ENCODE measurements around the gene BMPER. TPM values are rescaled to one million over a fixed set of nuclear protein-coding genes. Genes with fewer than 3 reads are reported as not detected.

The BMPER gene
- total RNA-seq, 4 donors from 2014 or later: 1.0 to 22.5 (median 12.0) TPM

DNA sequence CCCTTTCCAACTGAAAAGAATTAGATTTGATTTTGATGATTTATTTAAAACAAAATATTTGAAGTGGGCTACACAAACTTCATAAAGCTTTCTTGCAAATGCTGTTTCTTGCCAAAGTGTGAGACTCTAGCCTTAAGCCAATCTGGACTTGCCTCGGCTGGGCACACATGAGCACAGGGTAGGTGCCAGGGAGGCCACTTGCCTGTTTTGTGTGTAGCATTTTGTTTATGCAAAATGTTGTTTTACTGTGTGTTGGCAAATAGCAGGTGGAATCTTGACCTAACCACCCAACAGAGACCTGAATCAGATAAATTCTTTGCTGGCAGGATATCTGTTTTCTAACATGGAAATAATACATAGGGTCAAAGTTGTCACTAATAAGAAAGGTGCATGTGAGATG, 161.1 kb downstream of the BMPER start:
- Histone ChIP-seq H3K9me3 (peaks cover 0 to 7% (median 0%) of the 10 kb centered on the region in 3 donors), H3K36me3 (no peaks in the 10 kb centered on the region), H3K4me1 (peaks cover 0 to 50% (median 2%) of the 10 kb centered on the region in 3 donors), H3K4me3 (no peak overlapping the region), H3K27ac (peak overlapping the region in 1 of 4 donors; percentile 33), H3K27me3 (no peaks in the 10 kb centered on the region)
- WGBS, 2 donors (ENCODE audit: low coverage in 1 of 2): 50 to 60% methylated on average over 1 of the region's 1 CpG
- TF ChIP-seq EP300 (IDR thresholded peaks at IDR 0.05): no peak
- no peak for TF ChIP-seq POLR2A (IDR thresholded peaks at IDR 0.05)
- TF ChIP-seq, protein P1, sequence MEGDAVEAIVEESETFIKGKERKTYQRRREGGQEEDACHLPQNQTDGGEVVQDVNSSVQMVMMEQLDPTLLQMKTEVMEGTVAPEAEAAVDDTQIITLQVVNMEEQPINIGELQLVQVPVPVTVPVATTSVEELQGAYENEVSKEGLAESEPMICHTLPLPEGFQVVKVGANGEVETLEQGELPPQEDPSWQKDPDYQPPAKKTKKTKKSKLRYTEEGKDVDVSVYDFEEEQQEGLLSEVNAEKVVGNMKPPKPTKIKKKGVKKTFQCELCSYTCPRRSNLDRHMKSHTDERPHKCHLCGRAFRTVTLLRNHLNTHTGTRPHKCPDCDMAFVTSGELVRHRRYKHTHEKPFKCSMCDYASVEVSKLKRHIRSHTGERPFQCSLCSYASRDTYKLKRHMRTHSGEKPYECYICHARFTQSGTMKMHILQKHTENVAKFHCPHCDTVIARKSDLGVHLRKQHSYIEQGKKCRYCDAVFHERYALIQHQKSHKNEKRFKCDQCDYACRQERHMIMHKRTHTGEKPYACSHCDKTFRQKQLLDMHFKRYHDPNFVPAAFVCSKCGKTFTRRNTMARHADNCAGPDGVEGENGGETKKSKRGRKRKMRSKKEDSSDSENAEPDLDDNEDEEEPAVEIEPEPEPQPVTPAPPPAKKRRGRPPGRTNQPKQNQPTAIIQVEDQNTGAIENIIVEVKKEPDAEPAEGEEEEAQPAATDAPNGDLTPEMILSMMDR (IDR thresholded peaks at IDR 0.05): no peak
- no peak for TF ChIP-seq POLR2AphosphoS5 (IDR thresholded peaks at IDR 0.05)
- ATAC-seq: no peak

GRCh38 chr7:34067005-34067778, 161.9 kb downstream of the BMPER start:
- Histone ChIP-seq H3K27me3 (no peaks in the 10 kb centered on the region), H3K27ac (peak overlapping the region in 1 of 4 donors; percentile 33), H3K9me3 (peaks cover 0 to 7% (median 0%) of the 10 kb centered on the region in 3 donors), H3K36me3 (no peaks in the 10 kb centered on the region), H3K4me3 (no peak overlapping the region), H3K4me1 (peaks cover 0 to 50% (median 2%) of the 10 kb centered on the region in 3 donors)
- WGBS, 2 donors (ENCODE audit: low coverage in 1 of 2): 40 to 70% methylated on average over 1 to 7 of the region's 7 CpGs
- ATAC-seq: no peak
- TF ChIP-seq EP300 (IDR thresholded peaks at IDR 0.05) (no peak), POLR2AphosphoS5 (IDR thresholded peaks at IDR 0.05) (no peak), POLR2A (IDR thresholded peaks at IDR 0.05) (no peak)

DNA sequence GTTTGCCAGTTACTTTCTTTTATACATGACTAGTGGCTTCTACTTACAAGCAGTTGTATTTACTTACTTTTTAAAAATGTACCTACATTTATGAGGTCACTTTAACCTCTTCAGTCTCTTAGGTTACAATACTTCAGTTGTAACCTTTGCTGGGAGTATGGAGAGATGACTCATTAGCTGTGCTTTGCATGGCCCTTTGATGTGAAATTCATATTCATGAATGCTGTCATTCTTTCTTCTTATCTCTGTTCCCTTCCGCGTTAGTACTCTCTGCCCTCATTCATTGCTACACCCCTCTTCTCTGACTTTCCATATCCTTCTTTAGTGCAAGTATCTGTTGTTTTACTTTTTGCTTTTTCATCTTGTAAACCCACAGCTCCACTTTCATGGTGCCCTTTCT, 164.3 kb downstream of the BMPER start:
- no peak for ATAC-seq
- Histone ChIP-seq H3K9me3 (peaks cover 0 to 7% (median 0%) of the 10 kb centered on the region in 3 donors), H3K27me3 (no peaks in the 10 kb centered on the region), H3K36me3 (no peaks in the 10 kb centered on the region), H3K4me1 (peaks cover 0 to 43% (median 2%) of the 10 kb centered on the region in 3 donors), H3K4me3 (no peak overlapping the region), H3K27ac (no peak overlapping the region)
- TF ChIP-seq, protein P1 (IDR thresholded peaks at IDR 0.05): no peak
- TF ChIP-seq POLR2A (IDR thresholded peaks at IDR 0.05): no peak
- no peak for TF ChIP-seq EP300 (IDR thresholded peaks at IDR 0.05)
- TF ChIP-seq POLR2AphosphoS5 (IDR thresholded peaks at IDR 0.05): no peak
- WGBS, 2 donors (ENCODE audit: low coverage in 1 of 2): 72 to 75% methylated on average over 2 of the region's 2 CpGs

DNA sequence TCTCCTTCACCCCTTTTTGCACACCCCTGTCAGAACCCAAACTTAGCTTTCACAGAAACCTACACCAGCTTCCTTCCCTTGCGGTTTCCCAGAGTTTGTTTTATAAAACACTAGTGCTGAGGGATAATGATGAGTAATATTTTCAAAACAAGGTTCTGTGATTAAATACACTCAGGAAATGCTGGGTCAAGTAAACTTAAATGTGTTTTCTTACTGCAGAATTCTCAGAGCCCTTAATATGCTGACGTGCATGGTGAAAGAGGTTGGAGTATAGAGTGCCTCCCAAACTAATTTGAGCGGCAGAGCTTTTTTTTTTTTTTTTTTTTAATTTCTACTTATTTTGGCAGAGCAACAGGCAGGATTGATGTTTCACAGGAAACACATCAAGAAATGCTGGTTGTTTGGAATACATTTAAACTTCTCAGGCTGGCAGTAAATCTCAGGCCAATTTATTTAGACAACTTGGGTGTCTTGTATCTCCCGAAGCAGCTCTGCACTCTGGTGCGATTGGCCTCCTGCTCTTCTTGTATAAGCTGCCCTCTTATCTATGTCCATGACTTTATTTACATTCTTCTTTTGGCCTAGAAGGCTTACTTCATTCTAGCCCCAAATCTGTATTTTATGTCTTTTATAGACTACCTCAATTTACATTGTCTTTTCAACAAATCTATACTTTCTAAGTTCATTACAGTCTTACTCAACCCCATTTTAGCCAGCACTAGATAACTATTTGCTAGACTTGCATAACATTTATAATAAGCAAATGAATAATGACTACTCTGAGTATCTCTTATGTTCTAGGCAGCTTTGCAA, 165.4 kb downstream of the BMPER start:
- peaks cover 0 to 7% (median 0%) of the 10 kb centered on the region in 3 donors for H3K9me3 ChIP-seq
- H3K4me3 ChIP-seq: no peak overlapping the region
- no peaks in the 10 kb centered on the region for H3K27me3 ChIP-seq
- no peaks in the 10 kb centered on the region for H3K36me3 ChIP-seq
- no peak overlapping the region for H3K27ac ChIP-seq
- 23 to 53% methylated on average over 5 of the region's 5 CpGs for WGBS, 2 donors (ENCODE audit: low coverage in 1 of 2)
- TF ChIP-seq, protein P1 (IDR thresholded peaks at IDR 0.05): no peak
- TF ChIP-seq POLR2AphosphoS5 (IDR thresholded peaks at IDR 0.05) (no peak), EP300 (IDR thresholded peaks at IDR 0.05) (no peak)
- no peak for ATAC-seq
- peaks cover 0 to 33% (median 0%) of the 10 kb centered on the region in 3 donors for H3K4me1 ChIP-seq

- H3K27ac ChIP-seq: no peak overlapping the region
- no peak overlapping the region for H3K4me3 ChIP-seq
- H3K9me3 ChIP-seq: peaks cover 0 to 1% (median 0%) of the 10 kb centered on the region in 3 donors
- no peaks in the 10 kb centered on the region for H3K36me3 ChIP-seq
- no peak for ATAC-seq
- TF ChIP-seq, protein P1 (IDR thresholded peaks at IDR 0.05): no peak
- TF ChIP-seq POLR2AphosphoS5 (IDR thresholded peaks at IDR 0.05): no peak
- TF ChIP-seq POLR2A (IDR thresholded peaks at IDR 0.05): no peak
- no peak for TF ChIP-seq EP300 (IDR thresholded peaks at IDR 0.05)
- 21 to 67% methylated on average over 2 of the region's 2 CpGs for WGBS, 2 donors (ENCODE audit: low coverage in 1 of 2)
- H3K4me1 ChIP-seq: peaks cover 0 to 13% (median 0%) of the 10 kb centered on the region in 3 donors
- H3K27me3 ChIP-seq: no peaks in the 10 kb centered on the region
Measured at GRCh38 chr7:34073676-34074075, 168.3 kb downstream of the BMPER start.
